WTC11 (cell line): ENCODE results near the gene UBE2J1. TPM values are rescaled to one million over a fixed set of nuclear protein-coding genes. Genes with fewer than 3 reads are reported as not detected.

ENCODE experiments used
- ATAC-seq: fragments of 200-7000 bp; cut with Tn5 transposase; 2 replicates; pipeline ENCODE4 v1.10.0; 2021; ENCODE audit warnings: mild to moderate bottlenecking, moderate library complexity
- CTCF ChIA-PET: fragments of 300-600 bp; sonication (Branson Sonifier 250); formaldehyde crosslinking; loops from one replicate; lab custom pipeline; 2021; ENCODE audit warnings: antibody characterized with exemption; lab: Charles Lee
- POLR2A ChIA-PET: fragments of 350-600 bp; sonication (Branson Sonifier 250); formaldehyde crosslinking; loops from one replicate; lab custom pipeline; 2021; ENCODE audit warnings: antibody characterized with exemption; lab: Charles Lee
- DNase-seq: peaks from one replicate; pipeline ENCODE4 v3.0.0; 2021; ENCODE audit warnings: low spot score
- H3K27ac Mint-ChIP-seq: 2 replicates; pipeline ENCODE4 v1.8.0; 2021; ENCODE audit warnings: mixed read lengths
- H3K27me3 Mint-ChIP-seq: 2 replicates; pipeline ENCODE4 v1.8.0; 2021; ENCODE audit warnings: low read depth, mild to moderate bottlenecking, moderate library complexity, mixed read lengths
- H3K36me3 Mint-ChIP-seq: 2 replicates; pipeline ENCODE4 v1.8.0; 2021; ENCODE audit warnings: mixed read lengths
- H3K4me1 Mint-ChIP-seq: 2 replicates; pipeline ENCODE4 v1.8.0; 2022; ENCODE audit warnings: mixed read lengths
- H3K4me3 Mint-ChIP-seq: 2 replicates; pipeline ENCODE4 v1.8.0; 2021; ENCODE audit warnings: mild to moderate bottlenecking, moderate library complexity, mixed read lengths
- H3K9me3 Mint-ChIP-seq: 2 replicates; pipeline ENCODE4 v1.8.0; 2021; ENCODE audit warnings: mixed read lengths
- GRHL2 ChIP-seq: fragments of 250-450 bp; sonication (Bioruptor Pico); IDR thresholded peaks from 2 replicates; pipeline ENCODE4 v1.8.0; 2022; ENCODE audit warnings: mild to moderate bottlenecking, moderate library complexity; ENCODE audit not compliant: insufficient replicate concordance, severe bottlenecking
- MXD4 ChIP-seq: fragments of 250-450 bp; sonication (Bioruptor Pico); IDR thresholded peaks from 2 replicates; pipeline ENCODE4 v1.8.0; 2021; ENCODE audit warnings: mild to moderate bottlenecking, moderate library complexity, borderline replicate concordance
- NR1H2 ChIP-seq: sonication (generic); formaldehyde crosslinking; IDR thresholded peaks from 2 replicates; pipeline ENCODE4 v1.9.0; 2021; ENCODE audit warnings: mild to moderate bottlenecking, moderate library complexity, missing genetic modification reagents
- NR2C2 ChIP-seq: sonication (generic); formaldehyde crosslinking; IDR thresholded peaks from 2 replicates; pipeline ENCODE4 v1.8.0; 2022; ENCODE audit warnings: mild to moderate bottlenecking, missing genetic modification reagents
- TEAD4 ChIP-seq: sonication (generic); formaldehyde crosslinking; IDR thresholded peaks from 2 replicates; pipeline ENCODE4 v1.8.0; 2022; ENCODE audit warnings: mild to moderate bottlenecking, missing genetic modification reagents
- USF1 ChIP-seq: sonication (generic); formaldehyde crosslinking; IDR thresholded peaks from 2 replicates; pipeline ENCODE4 v1.8.0; 2022; ENCODE audit warnings: mild to moderate bottlenecking, missing genetic modification reagents
- ZBTB21 ChIP-seq: sonication (generic); formaldehyde crosslinking; IDR thresholded peaks from 2 replicates; pipeline ENCODE4 v1.8.1; 2023; ENCODE audit warnings: mild to moderate bottlenecking, missing genetic modification reagents, borderline replicate concordance
- ZNF263 ChIP-seq: sonication (generic); formaldehyde crosslinking; IDR thresholded peaks from 2 replicates; pipeline ENCODE4 v1.8.1; 2022; ENCODE audit warnings: low read depth, mild to moderate bottlenecking, moderate library complexity, missing genetic modification reagents
- ZNF423 ChIP-seq: fragments of 250-450 bp; sonication (Bioruptor Pico); IDR thresholded peaks from 2 replicates; pipeline ENCODE4 v2.1.2; 2022; ENCODE audit warnings: mild to moderate bottlenecking, moderate library complexity
- ZNF512 ChIP-seq: sonication (generic); formaldehyde crosslinking; IDR thresholded peaks from 2 replicates; pipeline ENCODE4 v1.8.1; 2022; ENCODE audit warnings: missing genetic modification reagents, borderline replicate concordance
- ZNF671 ChIP-seq: fragments of 250-450 bp; sonication (Bioruptor Pico); IDR thresholded peaks from 2 replicates; pipeline ENCODE4 v1.8.0; 2021; ENCODE audit warnings: mild to moderate bottlenecking
- total RNA-seq: library from RNA; stranded (reverse); gene quantifications from 3 replicates; pipeline ENCODE4 v1.2.3, GENCODE V29; 2021
- TF ChIP-seq, protein P1 (sequence below): sonication (generic); formaldehyde crosslinking; IDR thresholded peaks from 2 replicates; pipeline ENCODE4 v1.8.0; 2022; ENCODE audit warnings: mild to moderate bottlenecking, missing genetic modification reagents
- TF ChIP-seq, protein P2 (sequence below): sonication (generic); formaldehyde crosslinking; IDR thresholded peaks from 2 replicates; pipeline ENCODE4 v1.8.0; 2023; ENCODE audit warnings: missing genetic modification reagents
- TF ChIP-seq, protein P3 (sequence below): sonication (generic); formaldehyde crosslinking; IDR thresholded peaks from 2 replicates; pipeline ENCODE4 v1.8.1; 2022; ENCODE audit warnings: low read depth, missing genetic modification reagents, borderline replicate concordance
- TF ChIP-seq, protein P4 (sequence below): sonication (generic); formaldehyde crosslinking; IDR thresholded peaks from 2 replicates; pipeline ENCODE4 v1.8.0; 2022; ENCODE audit warnings: mild to moderate bottlenecking, missing genetic modification reagents

Gene UBE2J1
- total RNA-seq, 1 experiment from 2014 or later, result 12.3 TPM

DNA sequence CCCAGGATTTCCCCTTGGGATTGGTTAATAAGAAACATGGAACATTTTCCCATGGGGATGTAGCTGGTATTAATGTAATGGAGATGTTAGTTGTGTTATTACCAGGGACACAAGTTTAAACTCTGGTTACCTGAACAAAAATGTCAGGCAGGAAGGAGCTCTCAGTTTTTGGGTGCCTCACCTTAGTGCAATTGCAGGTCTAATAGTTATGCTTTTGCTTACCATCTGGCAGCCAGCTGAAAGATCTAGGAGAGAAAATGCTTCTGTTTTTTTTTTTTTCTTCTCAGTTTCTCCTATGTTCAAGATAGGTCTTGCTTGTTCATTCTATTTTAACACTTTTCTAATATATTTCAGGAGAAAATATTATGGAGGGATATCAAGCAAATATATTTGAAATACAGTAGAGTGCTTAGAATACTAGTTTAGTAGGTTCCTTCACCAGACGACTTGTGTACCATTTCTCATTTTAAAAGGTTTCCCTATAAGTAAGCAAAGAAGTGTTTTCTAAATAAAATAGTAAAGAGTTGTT is 4.2 kb upstream of the UBE2J1 start (continued):
- TF ChIP-seq, protein P1, sequence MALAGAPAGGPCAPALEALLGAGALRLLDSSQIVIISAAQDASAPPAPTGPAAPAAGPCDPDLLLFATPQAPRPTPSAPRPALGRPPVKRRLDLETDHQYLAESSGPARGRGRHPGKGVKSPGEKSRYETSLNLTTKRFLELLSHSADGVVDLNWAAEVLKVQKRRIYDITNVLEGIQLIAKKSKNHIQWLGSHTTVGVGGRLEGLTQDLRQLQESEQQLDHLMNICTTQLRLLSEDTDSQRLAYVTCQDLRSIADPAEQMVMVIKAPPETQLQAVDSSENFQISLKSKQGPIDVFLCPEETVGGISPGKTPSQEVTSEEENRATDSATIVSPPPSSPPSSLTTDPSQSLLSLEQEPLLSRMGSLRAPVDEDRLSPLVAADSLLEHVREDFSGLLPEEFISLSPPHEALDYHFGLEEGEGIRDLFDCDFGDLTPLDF (CRISPR knock-in tag), result no peak
- TF ChIP-seq GRHL2 (CRISPR knock-in tag) (no peak), ZBTB21 (CRISPR knock-in tag) (no peak)

DNA sequence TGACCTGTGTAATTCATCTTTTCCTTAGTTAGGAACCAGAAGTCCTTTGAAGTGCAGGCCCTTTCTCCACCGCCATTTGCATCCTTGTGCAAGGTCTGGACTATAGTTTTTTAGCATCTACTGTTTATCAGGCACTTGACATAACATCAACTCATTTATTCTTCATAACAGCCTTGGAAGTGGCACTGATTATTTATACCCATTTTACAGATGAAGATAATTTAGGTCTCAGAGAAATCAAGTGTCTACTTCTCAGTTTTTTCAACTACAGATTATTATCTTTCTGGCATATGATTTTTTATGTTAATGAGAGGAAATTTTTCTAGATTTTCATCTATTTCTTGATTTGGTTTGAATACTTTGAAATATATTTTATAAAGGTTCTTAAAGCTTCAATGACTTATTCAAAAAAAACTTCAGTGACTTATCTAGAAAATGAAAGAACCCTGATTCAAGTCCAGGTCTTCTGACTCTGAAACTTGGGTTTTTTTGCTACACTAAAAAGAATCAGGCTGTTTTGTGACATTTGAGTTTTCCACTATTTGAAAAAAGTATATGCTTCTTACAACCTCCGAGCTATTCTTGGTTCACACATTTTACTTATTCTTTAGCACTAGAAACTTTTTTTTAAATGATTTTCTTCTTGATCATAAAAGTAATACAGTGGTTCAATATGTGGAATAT is 3.1 kb upstream of the UBE2J1 start:
- no peaks in the 10 kb centered on the region for H3K9me3 Mint-ChIP-seq
- no peaks in the 10 kb centered on the region for H3K36me3 Mint-ChIP-seq
- no peak for ATAC-seq
- DNase-seq, result no peak
- no peak overlapping the region for H3K27ac Mint-ChIP-seq
- no peak overlapping the region for H3K4me3 Mint-ChIP-seq
- no peak for TF ChIP-seq NR2C2 (CRISPR knock-in tag)
- TF ChIP-seq, protein P2, sequence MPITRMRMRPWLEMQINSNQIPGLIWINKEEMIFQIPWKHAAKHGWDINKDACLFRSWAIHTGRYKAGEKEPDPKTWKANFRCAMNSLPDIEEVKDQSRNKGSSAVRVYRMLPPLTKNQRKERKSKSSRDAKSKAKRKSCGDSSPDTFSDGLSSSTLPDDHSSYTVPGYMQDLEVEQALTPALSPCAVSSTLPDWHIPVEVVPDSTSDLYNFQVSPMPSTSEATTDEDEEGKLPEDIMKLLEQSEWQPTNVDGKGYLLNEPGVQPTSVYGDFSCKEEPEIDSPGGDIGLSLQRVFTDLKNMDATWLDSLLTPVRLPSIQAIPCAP, result no peak
- TF ChIP-seq NR1H2 (CRISPR knock-in tag), result no peak
- TF ChIP-seq, protein P3, sequence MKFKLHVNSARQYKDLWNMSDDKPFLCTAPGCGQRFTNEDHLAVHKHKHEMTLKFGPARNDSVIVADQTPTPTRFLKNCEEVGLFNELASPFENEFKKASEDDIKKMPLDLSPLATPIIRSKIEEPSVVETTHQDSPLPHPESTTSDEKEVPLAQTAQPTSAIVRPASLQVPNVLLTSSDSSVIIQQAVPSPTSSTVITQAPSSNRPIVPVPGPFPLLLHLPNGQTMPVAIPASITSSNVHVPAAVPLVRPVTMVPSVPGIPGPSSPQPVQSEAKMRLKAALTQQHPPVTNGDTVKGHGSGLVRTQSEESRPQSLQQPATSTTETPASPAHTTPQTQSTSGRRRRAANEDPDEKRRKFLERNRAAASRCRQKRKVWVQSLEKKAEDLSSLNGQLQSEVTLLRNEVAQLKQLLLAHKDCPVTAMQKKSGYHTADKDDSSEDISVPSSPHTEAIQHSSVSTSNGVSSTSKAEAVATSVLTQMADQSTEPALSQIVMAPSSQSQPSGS, result no peak
- no peak for TF ChIP-seq MXD4 (CRISPR knock-in tag)
- TF ChIP-seq, protein P4, sequence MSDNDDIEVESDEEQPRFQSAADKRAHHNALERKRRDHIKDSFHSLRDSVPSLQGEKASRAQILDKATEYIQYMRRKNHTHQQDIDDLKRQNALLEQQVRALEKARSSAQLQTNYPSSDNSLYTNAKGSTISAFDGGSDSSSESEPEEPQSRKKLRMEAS (CRISPR knock-in tag), result no peak
- TF ChIP-seq ZNF263 (CRISPR knock-in tag), result no peak
- TF ChIP-seq ZNF423 (CRISPR knock-in tag), result no peak
- TF ChIP-seq USF1, result no peak
- TF ChIP-seq ZNF512 (CRISPR knock-in tag), result no peak
- ChIA-PET CTCF (interaction anchor here (1.3 to 2.4 kb wide), 3 partner anchors 13 to 44 kb away, joined by 6 to 11 read pairs (median 6); no protein-coding TSS in a partner anchor), POLR2A (no interaction called here)
- H3K4me1 Mint-ChIP-seq, result peaks cover 26% of the 10 kb centered on the region
- H3K27me3 Mint-ChIP-seq, result peaks cover 51% of the 10 kb centered on the region

GRCh38 chr6:89353702-89354392 is 1.3 kb upstream of the UBE2J1 start:
- DNase-seq (no peak), ATAC-seq (no peak)
- CTCF ChIA-PET, result interaction anchor here (1.2 to 2.5 kb wide), 5 partner anchors 14 to 42 kb away, joined by 3 to 22 read pairs (median 6); no protein-coding TSS in a partner anchor
- H3K27ac Mint-ChIP-seq, result no peak overlapping the region
- H3K4me1 Mint-ChIP-seq, result peaks cover 27% of the 10 kb centered on the region
- peak overlapping the region; percentile 53 for H3K4me3 Mint-ChIP-seq
- H3K36me3 Mint-ChIP-seq, result no peaks in the 10 kb centered on the region
- no peak for TF ChIP-seq ZNF671 (CRISPR knock-in tag)
- TF ChIP-seq TEAD4, result no peak
- peaks cover 4% of the 10 kb centered on the region; the same call in 1 of the 2 replicates for H3K9me3 Mint-ChIP-seq
- peaks cover 48% of the 10 kb centered on the region for H3K27me3 Mint-ChIP-seq
- POLR2A ChIA-PET, result no interaction called here
